ENCODE data around the gene OR2A14. TPM values are rescaled to one million over a fixed set of nuclear protein-coding genes. Genes with fewer than 3 reads are reported as not detected.
"Not testable (repeated sequence)": the region's sequence is repeated elsewhere in the genome, so short reads cannot be mapped to it uniquely, and the experiment has no call there.

Gene OR2A14, protein sequence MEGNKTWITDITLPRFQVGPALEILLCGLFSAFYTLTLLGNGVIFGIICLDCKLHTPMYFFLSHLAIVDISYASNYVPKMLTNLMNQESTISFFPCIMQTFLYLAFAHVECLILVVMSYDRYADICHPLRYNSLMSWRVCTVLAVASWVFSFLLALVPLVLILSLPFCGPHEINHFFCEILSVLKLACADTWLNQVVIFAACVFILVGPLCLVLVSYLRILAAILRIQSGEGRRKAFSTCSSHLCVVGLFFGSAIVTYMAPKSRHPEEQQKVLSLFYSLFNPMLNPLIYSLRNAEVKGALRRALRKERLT
- total RNA-seq (2014; rRNA removed): not detected in 2 replicates
- polyA plus RNA-seq (2012): not detected

DNA sequence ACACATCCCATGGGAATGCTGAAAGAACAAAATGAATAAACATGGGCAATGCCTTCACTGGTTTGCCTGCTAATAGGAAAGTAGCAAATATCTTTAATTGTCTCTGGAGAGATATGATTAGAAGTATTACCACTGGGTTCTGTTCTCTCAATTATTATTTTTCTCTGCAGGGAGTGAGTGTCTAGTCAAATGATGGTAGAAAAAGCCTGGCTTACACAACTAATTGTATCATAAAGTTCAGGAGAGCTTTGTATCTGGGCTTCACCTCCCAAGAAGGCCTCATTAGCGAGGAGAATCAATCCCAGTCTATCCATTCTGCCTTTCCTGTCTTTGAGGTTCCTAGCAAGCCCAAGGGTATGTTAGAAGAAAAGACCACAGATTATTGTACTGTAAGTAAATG, at the start of gene OR2A14:
OR2A14 (plus strand) TSS at position 301 of the 400 bp plus-strand sequence. CDS start 5,937 bp downstream, outside the sequence.
- DNase-seq (ENCODE audit: low read depth): no peak

DNA sequence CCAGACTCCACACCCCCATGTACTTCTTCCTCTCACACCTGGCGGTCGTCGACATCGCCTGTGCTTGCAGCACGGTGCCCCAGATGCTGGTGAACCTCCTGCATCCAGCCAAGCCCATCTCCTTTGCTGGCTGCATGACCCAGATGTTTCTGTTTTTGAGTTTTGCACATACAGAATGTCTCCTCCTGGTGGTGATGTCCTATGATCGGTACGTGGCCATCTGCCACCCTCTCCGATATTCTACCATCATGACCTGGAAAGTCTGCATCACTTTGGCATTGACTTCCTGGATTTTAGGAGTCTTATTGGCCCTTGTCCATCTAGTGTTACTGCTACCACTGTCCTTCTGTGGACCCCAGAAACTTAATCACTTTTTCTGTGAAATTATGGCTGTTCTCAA, 48.6 kb upstream of the OR2A14 start:
- no peak for DNase-seq (ENCODE audit: low read depth)

DNA sequence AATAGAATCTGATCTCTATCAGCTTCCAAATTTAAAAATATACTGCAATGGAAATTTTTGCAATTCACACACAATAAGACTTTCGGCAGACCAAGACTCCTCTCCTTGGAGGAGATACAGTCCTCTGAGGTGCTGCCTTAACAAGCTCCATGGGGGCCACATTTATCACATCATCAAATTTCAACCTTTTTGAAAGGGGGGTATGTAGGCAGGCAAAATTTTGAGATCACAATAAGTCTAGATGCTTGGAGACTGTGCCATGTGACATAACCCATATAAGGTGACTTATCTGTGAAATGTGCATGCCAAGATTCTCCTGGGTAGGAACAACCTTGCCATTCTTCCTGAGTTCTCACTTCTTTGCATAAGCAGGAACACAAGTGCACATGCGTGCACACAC, 37.0 kb upstream of the OR2A14 start, which contains the start of gene OR2A12:
OR2A12 (plus strand) TSS at position 301 of the 400 bp plus-strand sequence. CDS start 8,830 bp downstream, outside the sequence.
- no peak for DNase-seq (ENCODE audit: low read depth)

DNA sequence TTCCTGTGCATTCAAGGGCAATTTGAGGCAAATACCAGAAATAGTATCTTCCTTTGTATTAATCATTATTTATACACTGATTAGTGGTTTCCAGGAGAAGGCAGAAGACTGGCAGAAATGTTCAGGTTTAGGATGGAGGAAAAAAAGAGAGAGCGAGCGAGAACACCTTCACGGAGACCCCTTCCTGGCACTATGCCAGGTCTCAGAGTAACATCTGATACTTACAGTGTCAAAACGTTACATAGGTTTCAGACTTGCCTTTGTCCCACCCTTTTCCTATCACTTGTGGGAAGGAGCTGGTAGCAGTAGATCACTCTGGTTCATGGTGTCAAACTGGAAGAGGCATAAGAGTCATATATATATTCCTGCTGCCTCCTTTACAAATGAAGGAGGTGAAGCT, 36.2 kb upstream of the OR2A14 start:
- no peak for DNase-seq (ENCODE audit: low read depth)

DNA sequence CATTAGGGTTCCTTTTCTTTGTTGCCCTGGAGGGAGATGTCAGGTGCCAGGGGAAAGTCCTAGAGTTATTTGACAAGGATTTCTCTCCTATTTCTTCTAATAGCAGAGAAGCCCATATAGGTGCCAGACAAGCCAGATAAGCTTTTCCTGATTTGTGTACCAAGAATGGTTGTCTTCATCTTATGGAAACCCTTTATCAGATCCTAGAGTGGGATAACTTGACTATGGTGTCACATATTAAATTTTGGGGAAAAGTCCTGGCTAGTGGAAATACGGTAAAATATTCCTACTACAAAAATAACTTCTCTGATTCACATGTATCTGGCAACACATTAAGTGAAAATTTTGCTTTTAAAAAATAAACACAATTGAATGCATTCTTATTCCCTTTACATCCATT, 35.7 kb upstream of the OR2A14 start:
- DNase-seq (ENCODE audit: low read depth): no peak

DNA sequence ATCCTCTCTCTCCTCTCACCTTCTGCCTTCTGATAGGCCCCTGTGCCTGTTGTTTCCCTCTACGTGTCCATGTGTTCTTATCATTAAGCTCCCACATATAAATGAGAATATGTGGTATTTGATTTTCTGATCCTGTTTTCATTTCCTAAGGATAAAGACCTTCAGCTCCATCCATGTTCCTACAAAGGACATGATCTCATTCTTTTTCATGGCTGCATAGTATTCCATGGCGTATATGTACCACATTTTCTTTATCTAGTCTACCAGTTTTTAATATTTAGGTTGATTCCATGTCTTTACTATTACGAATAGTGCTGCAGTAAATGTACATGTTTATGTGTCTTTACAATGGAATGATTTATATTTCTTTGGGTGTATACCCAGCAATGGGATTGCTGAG, 32.3 kb upstream of the OR2A14 start:
- DNase-seq (ENCODE audit: low read depth): no peak

DNA sequence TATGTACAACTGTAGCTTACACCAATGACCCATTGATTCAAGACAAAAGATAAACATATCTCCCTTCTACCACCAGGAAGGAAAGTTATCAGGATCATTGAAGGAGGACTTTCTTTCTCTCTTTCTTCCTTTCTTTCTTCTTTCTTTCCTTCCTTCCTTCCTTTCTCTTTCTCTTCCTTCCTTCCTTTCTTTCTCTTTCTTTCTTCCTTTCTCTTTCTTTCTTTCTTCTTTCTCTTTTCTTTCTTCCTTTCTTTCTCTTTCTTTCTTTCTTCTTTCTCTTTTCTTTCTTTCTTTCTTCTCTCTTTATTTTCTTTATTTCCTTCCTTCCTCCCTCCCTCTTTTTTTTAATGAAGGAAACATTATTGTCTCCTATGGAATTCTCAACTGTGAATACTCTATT, 24.2 kb upstream of the OR2A14 start:
- no peak for DNase-seq (ENCODE audit: low read depth)

DNA sequence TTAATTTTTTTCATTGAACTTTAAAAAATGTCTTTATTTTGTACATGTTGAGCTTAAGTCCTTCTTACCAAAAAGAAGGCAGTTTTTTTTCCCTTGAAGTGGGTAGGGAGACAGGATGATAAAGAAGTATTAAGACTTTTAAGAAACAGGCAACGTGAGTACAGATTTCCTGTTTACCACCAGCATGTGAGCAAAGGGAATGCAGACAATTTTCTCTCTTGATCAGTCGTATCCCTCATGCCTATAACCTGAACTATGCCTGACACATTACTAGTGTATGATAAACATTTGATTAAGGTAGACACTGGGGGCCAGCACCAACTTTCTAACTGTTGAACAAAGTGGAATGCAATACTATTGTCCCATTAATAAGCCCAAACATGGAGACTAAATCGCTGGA, 22.4 kb upstream of the OR2A14 start:
- DNase-seq (ENCODE audit: low read depth): no peak

DNA sequence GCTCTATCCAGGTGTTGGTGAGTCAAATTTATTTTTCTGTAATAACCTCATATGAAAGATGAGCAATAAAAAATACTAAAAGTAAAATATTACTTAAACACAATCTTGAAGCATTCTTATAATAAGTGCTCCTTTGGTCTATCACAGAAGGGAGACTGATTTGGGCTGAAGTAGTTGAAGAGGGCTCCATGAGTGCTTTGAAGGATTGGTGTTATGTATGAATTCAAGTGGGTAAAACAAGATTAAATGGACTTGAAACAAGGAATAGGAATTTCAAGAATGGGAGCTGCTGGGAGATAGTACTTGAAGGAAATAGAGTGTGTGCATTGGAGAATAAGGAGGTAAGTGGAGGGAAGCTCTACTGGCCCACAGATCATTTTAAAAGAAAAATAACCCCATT, 20.9 kb upstream of the OR2A14 start:
- no peak for DNase-seq (ENCODE audit: low read depth)

DNA sequence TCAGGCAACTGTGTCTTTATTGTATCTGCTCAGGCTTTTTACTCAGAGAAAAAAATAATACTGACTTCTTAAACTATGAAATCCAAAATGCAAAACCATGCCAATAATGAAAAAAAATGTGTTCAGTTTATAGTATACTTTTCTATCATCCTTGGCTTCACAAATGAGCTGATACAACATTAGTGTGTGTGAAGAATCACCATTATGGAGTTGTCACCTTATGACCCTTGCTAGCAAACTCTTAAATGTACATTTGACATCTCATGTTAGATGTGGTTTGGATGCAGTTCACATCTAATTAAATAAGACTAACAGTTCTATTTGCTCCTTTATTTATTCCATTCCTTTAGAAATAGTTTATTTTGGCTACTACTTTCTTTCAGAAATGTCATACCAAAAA, 17.8 kb upstream of the OR2A14 start:
- no peak for DNase-seq (ENCODE audit: low read depth)

DNA sequence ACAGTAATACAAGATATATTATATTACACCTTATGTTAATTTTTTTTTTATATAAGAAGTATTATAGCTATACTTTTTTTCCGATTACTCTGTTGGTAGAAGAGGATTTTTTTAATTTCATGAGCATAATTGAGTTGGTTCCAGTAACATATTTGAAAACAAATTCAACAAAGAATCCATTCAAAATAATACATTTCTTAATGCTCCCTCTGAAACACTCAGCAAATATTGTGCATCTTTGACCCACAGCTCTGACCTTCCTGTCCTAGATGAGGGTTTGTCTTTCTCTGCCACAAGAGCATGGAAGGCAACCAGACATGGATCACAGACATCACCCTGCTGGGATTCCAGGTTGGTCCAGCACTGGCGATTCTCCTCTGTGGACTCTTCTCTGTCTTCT, 13.7 kb upstream of the OR2A14 start, which contains the start of gene OR2A2:
OR2A2 (plus strand) TSS at position 301 of the 400 bp plus-strand sequence; CDS start at position 301, 0 bp downstream.
- no peak for DNase-seq (ENCODE audit: low read depth)

DNA sequence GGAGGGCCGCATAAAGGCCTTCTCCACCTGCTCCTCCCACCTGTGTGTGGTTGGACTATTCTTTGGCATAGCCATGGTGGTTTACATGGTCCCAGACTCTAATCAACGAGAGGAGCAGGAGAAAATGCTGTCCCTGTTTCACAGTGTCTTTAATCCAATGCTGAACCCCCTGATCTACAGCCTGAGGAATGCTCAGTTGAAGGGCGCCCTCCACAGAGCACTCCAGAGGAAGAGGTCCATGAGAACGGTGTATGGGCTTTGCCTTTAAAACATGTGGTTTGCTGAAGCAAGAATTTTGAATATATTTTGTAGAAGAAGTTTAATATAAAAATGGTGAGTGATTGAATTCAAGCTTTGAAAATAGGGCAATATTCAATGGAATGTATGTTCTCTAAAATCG, 12.7 kb upstream of the OR2A14 start:
- DNase-seq (ENCODE audit: low read depth): no peak

DNA sequence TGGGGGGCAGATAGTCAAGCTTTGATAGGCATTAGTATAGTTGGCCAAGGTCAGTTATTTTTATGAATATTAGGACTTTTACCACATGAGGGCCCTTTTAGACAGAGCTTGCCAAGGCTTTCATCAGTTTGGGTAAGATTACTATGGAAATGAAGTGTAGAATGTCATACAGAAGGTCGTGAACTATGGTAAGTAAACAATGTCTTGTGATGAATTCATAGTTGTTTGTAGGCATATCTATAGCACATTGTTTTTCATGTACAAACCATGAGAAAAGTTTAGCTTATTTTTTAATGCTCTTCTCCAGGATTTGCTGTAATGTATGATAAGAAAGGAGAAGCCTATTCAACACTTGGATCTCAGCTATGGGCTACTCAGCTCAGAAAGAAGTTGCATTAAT, 9.3 kb upstream of the OR2A14 start:
- DNase-seq (ENCODE audit: low read depth): no peak

DNA sequence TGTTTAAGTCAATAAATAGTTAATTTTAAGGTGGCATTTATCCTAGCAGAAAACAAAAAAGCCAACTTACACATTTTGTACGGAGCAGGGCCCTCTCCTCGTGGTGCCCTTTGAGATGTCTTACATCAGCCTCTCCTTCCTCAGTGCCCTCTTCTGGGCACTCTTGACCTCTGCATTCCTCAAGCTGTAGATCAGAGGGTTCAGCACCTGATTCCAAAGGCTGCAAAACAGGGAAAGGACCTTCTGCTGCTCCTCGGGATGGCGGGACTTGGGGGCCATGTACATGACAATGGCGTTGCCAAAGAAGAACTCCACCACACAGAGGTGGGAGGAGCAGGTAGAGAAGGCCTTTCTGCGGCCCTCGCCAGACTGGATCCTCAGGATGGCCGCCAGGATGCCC, 4.6 kb upstream of the OR2A14 start:
- DNase-seq (ENCODE audit: low read depth): no peak

DNA sequence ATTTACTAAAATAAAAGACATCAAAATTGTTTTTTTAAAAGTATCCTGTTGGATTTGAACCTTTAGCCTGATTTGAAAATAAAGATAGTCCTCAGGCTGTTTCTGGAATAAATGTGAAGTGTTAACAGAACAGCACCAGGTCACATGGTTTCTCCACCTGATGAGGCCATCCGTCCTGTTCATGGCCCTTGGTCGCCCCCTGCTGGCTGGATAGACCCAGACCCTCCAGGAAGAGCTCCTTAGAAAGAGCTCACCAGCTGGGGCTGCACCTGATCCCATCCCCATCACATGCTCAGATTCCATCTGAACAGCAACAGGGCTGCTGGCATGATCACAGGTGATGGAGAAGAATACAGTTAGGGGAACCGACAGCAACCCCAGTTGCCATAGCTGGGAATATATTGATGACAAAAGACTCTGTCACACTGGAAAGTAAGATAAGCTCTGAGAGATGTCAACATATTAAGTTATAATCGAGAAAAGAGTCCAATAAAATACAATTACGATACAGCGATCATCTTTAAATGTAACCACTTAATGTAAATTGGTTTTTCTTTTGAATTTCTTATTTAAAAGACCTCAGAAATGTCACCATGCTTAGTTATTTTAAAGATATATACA, 4.8 kb downstream of the OR2A14 start:
- peak; percentile 75 for DNase-seq (ENCODE audit: low read depth)

DNA sequence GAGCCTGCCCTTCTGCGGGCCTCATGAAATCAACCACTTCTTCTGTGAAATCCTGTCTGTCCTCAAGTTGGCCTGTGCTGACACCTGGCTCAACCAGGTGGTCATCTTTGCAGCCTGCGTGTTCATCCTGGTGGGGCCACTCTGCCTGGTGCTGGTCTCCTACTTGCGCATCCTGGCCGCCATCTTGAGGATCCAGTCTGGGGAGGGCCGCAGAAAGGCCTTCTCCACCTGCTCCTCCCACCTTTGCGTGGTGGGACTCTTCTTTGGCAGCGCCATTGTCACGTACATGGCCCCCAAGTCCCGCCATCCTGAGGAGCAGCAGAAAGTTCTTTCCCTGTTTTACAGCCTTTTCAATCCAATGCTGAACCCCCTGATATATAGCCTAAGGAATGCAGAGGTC, 6.6 kb downstream of the OR2A14 start:
- not testable (repeated sequence) for DNase-seq (ENCODE audit: low read depth)

DNA sequence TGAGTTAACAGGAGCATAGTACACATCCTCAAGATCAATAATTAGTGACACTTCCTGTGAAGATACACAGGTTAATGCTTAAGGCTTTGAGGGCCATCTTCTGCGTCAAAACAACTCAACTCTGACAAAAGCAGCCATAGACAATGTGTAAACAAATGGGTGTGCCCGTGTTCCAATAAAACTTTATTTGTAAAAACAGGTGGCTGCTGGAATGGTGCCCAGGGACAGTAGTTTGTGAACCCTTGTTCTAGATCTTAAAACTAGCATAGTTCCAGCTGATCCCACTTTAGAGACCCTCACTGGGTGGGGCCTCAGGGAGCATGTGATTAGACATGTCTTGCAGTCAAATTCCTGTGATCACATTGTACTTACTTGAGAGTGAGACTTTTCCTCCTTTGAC, 7.8 kb downstream of the OR2A14 start:
- peak; percentile 1 for DNase-seq (ENCODE audit: low read depth)

DNA sequence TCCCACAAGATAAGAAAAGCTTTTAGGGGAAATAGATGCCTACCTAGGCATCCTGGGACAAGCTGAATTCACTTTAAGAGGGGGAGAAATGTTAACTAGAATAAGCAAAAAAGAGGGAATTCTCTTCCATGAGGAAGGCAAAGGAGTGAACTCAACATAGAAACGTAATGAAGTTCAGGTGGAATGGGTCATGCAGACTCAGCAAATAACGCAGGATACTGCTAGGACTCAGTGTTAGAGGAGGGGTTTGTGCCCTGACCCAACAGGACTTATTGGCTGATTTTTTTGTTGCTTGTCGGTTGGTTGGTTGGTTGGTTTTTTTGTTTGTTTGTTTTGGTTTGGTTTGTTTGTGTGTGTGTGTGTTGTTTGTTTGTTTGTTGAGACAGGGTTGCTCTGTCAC, 9.3 kb downstream of the OR2A14 start:
- no peak for DNase-seq (ENCODE audit: low read depth)

DNA sequence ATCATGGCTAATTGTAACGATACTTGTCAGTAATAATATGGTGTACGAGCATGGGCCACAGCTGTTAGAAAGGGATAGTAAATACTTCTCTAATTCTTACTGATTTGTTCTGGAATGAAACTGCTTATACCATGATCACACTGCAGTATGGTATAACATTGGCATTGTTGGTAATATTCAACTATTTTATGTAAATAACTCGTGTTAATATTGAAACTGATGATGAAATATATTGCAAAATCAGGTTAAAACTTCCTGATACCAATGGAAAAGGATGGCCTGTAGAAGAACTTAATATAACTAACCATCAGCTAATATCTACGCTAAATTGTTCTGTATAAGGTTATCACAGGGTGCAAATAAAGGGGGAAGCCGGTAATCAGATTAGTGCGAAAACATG, 10.3 kb downstream of the OR2A14 start:
- DNase-seq (ENCODE audit: low read depth): no peak

DNA sequence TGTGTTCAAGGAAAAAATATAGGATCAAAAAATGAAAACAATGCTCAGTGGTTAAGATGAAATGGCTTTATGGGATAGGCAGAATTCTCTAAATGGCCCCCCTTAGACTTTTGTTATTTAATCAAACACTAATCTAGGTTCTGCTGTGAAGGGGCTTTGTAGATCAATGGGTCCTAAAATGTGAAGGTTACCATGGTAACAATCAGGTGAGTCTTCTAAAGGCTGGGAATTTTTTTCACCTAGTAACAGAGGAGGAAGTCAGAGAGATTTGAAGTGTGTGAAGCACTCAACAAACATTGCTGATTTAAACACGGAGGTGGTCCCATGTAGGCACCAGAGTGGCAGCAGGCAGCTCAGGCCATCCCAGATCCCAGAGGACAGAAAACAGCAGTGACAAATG, 11.1 kb downstream of the OR2A14 start:
- no peak for DNase-seq (ENCODE audit: low read depth)

DNA sequence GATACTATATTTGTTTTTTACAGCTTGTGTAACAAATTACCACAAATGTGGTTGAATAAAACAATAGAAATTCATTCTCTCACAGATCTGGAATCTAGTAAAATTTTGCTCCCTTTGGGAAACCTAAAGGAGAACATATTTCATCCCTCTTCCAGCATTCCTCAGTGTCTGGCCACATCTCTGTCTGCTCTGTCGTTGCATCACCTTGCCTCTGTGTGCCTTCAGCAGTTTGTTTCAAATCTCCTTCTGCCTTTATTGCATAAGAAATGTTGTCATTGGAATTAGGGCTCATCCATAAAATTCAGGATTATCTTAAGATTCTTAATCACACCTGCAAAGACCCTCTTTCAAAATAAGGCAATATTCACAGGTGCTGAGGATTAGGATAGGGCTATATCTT, 14.5 kb downstream of the OR2A14 start:
- DNase-seq (ENCODE audit: low read depth): no peak

DNA sequence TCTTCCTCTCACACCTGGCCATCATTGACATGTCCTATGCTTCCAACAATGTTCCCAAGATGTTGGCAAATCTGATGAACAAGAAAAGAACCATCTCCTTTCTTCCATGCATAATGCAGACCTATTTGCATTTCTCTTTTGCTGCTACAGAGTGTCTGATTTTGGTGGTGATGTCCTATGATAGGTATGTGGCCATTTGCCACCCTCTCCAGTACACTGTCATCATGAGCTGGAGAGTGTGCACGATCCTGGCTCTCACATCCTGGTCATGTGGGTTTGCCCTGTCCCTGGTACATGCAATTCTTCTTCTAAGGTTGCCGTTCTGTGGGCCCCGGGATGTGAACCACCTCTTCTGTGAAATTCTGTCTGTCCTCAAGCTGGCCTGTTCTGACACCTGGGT, 19.2 kb downstream of the OR2A14 start:
- no peak for DNase-seq (ENCODE audit: low read depth)

DNA sequence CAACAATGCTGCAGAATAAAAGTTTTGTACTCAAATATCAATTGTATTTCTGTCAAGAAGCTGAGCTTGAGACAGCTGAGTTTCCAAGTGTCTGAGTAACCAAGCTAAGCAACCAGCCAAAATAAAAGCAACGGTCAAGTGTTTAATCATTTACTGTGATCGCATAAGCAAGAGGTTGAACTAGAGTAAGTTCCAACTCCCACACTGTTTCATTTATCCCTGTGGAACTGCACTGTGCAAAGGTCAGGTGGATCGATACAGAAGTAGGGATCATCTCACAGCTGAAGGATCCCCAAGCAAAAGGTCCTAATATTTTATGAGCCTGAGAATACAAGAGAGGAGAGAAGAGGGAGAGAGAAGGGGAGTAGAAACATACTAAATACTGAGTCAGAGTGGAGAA, 21.4 kb downstream of the OR2A14 start:
- DNase-seq (ENCODE audit: low read depth): no peak
